ENCODE data around the gene CLTCL1. TPM values are rescaled to one million over a fixed set of nuclear protein-coding genes. Genes with fewer than 3 reads are reported as not detected.
"Not testable (repeated sequence)": the region's sequence is repeated elsewhere in the genome, so short reads cannot be mapped to it uniquely, and the experiment has no call there.

CLTCL1 gene
- total RNA-seq, 1 experiment from 2014 or later: 7.5 TPM

DNA sequence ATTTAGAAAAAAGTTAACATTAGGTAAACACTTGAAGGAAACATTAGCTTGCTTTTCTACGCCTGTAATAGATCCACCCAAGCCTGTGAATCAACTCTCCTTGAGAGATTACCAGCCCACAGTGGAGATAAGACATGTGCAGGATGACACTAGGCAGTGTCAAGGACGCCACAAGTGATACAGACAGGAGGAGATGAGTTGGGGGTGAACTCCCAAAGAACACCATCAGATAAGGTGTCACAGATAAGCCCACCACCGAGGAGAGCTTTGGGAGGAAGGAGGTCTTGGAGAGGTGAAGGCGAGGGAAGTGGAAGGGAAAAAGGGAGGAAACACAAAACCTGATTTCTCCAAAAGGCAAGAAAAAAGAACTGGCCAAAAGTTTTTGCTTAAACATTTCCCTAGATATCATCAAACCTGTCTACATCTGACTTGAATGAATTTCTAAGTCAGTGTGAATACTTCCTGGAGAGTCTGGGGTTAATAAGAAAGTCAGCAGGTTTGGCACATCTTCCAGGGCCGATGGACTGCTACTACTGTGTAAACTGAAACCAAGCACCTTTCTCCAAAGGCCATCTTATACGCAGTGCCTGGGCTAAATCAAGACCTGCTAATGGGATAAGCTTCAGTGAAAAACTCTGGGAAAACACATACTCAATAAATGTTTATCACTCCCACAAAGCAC, 15.5 kb downstream of the CLTCL1 start:
- DNase-seq: no peak
- Histone ChIP-seq H3K4me1 (no peaks in the 10 kb centered on the region), H3K9me3 (replicated peaks) (no peaks in the 10 kb centered on the region), H3K36me3 (peaks cover 10% of the 10 kb centered on the region; the same call in 1 of the 2 replicates), H3K27ac (no peak overlapping the region), H3K4me3 (no peak overlapping the region), H3K27me3 (no peaks in the 10 kb centered on the region)

GRCh38 chr22:19275513-19275912, 16.0 kb downstream of the CLTCL1 start:
- no peaks in the 10 kb centered on the region for H3K27me3 ChIP-seq
- no peaks in the 10 kb centered on the region for H3K4me1 ChIP-seq
- peaks cover 10% of the 10 kb centered on the region; the same call in 1 of the 2 replicates for H3K36me3 ChIP-seq
- DNase-seq: no peak
- no peaks in the 10 kb centered on the region for H3K9me3 ChIP-seq (replicated peaks)
- H3K27ac ChIP-seq: no peak overlapping the region
- H3K4me3 ChIP-seq: no peak overlapping the region

GRCh38 chr22:19275104-19275503, 16.4 kb downstream of the CLTCL1 start:
- H3K27me3 ChIP-seq: no peaks in the 10 kb centered on the region
- H3K36me3 ChIP-seq: peaks cover 12% of the 10 kb centered on the region
- no peaks in the 10 kb centered on the region for H3K9me3 ChIP-seq (replicated peaks)
- no peak overlapping the region for H3K4me3 ChIP-seq
- no peaks in the 10 kb centered on the region for H3K4me1 ChIP-seq
- DNase-seq: no peak
- no peak overlapping the region for H3K27ac ChIP-seq

DNA sequence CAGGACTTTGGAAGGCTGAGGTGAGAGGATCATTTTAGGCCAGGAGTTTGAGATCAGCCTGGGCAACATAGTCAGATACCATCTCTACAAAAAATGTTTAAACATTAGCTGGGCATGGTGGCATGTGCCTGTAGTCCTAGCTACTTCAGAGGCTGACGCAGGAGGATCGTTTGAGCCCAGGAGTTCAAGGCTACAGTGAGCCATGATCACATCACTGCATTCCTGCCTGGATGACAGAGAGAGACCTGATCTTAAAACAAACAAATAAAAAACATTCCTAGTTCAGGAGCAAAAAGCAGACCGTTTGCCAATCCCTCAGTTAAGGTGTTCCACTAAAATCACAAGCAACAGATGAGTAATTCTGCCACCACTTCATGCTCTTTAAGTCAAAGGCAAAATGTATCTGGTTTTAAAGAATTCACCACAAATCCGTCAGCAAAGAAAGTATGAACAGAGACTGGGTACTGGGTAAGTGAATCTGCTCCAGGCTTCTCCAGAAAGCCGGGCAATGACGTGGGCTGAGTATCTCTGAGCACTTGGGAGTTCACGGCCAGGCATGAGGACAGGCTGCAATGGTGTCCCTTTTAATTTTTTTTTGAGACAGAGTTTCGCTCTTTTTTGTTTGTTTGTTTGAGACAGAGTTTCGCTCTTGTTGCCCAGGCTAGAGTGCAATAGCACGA, 19.5 kb downstream of the CLTCL1 start:
- no peak overlapping the region for H3K27ac ChIP-seq
- no peaks in the 10 kb centered on the region for H3K27me3 ChIP-seq
- DNase-seq: no peak
- H3K4me1 ChIP-seq: no peaks in the 10 kb centered on the region
- H3K4me3 ChIP-seq: no peak overlapping the region
- H3K36me3 ChIP-seq: peaks cover 28% of the 10 kb centered on the region
- H3K9me3 ChIP-seq (replicated peaks): no peaks in the 10 kb centered on the region

DNA sequence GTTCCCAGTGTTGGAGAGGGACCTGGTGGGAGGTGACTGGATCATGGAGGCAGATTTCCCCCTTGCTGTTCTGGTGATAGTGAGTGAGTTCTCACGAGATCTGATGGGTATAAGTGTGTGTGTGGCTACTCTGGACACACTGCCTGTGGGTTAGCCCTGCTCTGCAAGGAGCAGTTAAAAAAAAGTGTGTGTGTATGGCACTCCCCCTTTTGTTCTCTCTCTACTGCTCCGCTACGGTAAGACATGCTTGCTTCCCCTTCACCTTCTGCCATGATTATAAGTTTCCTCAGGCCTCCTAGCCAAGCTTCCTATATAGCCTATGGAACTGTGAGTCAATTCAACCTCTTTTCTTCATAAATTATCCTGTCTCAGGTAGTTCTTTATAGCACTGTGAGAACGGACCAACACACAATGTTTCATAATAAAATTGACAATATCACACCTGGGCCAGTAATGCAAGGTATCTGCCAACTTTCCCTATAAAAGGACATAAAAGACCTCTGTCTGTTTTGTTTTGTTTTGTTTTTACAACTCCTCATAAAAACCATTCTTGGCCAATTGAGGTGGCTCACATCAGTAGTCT, 20.2 kb downstream of the CLTCL1 start:
- Histone ChIP-seq H3K9me3 (replicated peaks) (peaks cover 4% of the 10 kb centered on the region; the same call in 1 of the 2 replicates), H3K36me3 (peaks cover 30% of the 10 kb centered on the region), H3K4me1 (no peaks in the 10 kb centered on the region), H3K27me3 (no peaks in the 10 kb centered on the region), H3K4me3 (no peak overlapping the region), H3K27ac (no peak overlapping the region)
- DNase-seq: no peak

- H3K27ac ChIP-seq: no peak overlapping the region
- no peaks in the 10 kb centered on the region for H3K27me3 ChIP-seq
- H3K4me1 ChIP-seq: no peaks in the 10 kb centered on the region
- H3K36me3 ChIP-seq: peaks cover 30% of the 10 kb centered on the region
- H3K4me3 ChIP-seq: no peak overlapping the region
- H3K9me3 ChIP-seq (replicated peaks): peaks cover 4% of the 10 kb centered on the region; the same call in 1 of the 2 replicates
- DNase-seq: no peak
Measured at GRCh38 chr22:19270873-19271272, 20.6 kb downstream of the CLTCL1 start.

GRCh38 chr22:19266547-19267086, 24.9 kb downstream of the CLTCL1 start:
- peaks cover 28% of the 10 kb centered on the region for H3K36me3 ChIP-seq
- no peak overlapping the region for H3K27ac ChIP-seq
- H3K4me1 ChIP-seq: no peaks in the 10 kb centered on the region
- no peak overlapping the region for H3K4me3 ChIP-seq
- no peaks in the 10 kb centered on the region for H3K27me3 ChIP-seq
- peaks cover 4% of the 10 kb centered on the region; the same call in 1 of the 2 replicates for H3K9me3 ChIP-seq (replicated peaks)
- no peak for DNase-seq

DNA sequence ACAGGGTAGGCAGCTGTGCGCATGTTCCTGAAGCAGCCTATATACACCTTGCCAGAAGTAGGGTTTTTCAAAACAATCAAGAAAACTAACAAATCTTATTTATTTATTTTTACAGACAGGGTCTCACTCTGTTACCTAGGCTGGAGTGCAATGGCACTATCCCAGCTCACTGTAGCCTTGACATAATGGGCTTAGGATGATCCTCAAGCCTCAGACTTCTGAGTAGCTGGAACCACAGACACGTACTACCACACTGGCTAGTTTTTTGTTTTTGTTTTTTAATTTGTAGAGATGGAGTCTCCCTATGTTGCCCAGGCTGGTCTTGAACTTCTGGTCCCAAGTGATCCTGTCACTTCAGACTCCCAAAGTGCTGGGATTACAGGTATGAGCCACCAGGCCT, 25.7 kb downstream of the CLTCL1 start:
- Histone ChIP-seq H3K4me1 (no peaks in the 10 kb centered on the region), H3K27ac (no peak overlapping the region), H3K27me3 (no peaks in the 10 kb centered on the region), H3K4me3 (no peak overlapping the region), H3K9me3 (replicated peaks) (peaks cover 4% of the 10 kb centered on the region; the same call in 1 of the 2 replicates), H3K36me3 (peaks cover 32% of the 10 kb centered on the region)
- DNase-seq: no peak

DNA sequence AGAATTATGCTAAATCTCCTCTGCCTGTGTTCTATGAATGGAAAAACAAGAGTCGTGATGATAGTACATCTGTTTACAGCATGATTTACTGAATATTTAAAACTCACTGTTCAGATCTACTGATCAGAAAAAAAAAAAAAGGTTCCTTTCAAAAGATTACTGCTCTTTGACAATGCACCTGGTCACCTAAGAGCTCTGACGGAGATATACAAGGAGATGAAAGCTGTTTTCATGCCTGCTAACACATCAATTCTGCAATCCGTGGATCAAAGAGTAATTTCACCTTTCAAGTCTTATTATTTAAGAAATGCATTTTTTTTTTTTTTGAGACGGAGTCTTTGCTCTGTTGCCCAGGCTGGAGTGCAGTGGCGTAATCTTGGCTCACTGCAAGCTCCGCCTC, 30.7 kb downstream of the CLTCL1 start:
- H3K27me3 ChIP-seq: no peaks in the 10 kb centered on the region

DNA sequence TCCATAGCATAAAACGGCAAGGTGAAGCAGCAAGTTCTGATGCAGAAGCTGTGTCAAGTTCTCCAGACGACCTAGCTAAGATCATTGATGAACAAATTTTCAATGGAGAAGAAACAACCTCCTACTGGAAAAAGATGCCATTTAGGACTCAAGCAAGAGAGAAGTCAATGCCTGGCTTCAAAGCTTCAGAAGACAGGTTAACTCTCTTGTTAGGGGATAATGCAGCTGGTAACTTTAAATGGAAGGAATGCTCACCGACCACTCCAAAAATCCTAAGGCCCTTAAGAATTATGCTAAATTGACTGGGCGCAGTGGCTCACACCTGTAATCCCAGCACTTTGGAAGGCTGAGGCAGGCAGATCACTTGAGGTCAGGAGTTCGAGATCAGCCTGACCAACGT, 31.3 kb downstream of the CLTCL1 start:
- H3K4me3 ChIP-seq: no peak overlapping the region
- no peak overlapping the region for H3K27ac ChIP-seq
- H3K36me3 ChIP-seq: peaks cover 23% of the 10 kb centered on the region; the same call in 1 of the 2 replicates
- no peaks in the 10 kb centered on the region for H3K9me3 ChIP-seq (replicated peaks)
- no peaks in the 10 kb centered on the region for H3K4me1 ChIP-seq
- DNase-seq: no peak
- no peaks in the 10 kb centered on the region for H3K27me3 ChIP-seq

More for the DNA sequence above, 30.7 kb downstream of the CLTCL1 start:
- DNase-seq: no peak
- Histone ChIP-seq H3K9me3 (replicated peaks) (no peaks in the 10 kb centered on the region), H3K4me1 (no peaks in the 10 kb centered on the region), H3K36me3 (peaks cover 23% of the 10 kb centered on the region; the same call in 1 of the 2 replicates), H3K27ac (no peak overlapping the region), H3K4me3 (no peak overlapping the region)

GRCh38 chr22:19258968-19259288, 32.6 kb downstream of the CLTCL1 start:
- H3K4me3 ChIP-seq; H3K9me3 ChIP-seq (replicated peaks); H3K27ac ChIP-seq; H3K27me3 ChIP-seq; DNase-seq; H3K4me1 ChIP-seq: not testable (repeated sequence)
- H3K36me3 ChIP-seq: peaks cover 22% of the 10 kb centered on the region; the same call in 1 of the 2 replicates

GRCh38 chr22:19258371-19258770, 33.1 kb downstream of the CLTCL1 start:
- Histone ChIP-seq H3K4me1 (no peaks in the 10 kb centered on the region), H3K4me3 (no peak overlapping the region), H3K9me3 (replicated peaks) (no peaks in the 10 kb centered on the region; the same call in 1 of the 2 replicates), H3K27ac (no peak overlapping the region), H3K27me3 (no peaks in the 10 kb centered on the region), H3K36me3 (peaks cover 22% of the 10 kb centered on the region; the same call in 1 of the 2 replicates)
- no peak for DNase-seq

DNA sequence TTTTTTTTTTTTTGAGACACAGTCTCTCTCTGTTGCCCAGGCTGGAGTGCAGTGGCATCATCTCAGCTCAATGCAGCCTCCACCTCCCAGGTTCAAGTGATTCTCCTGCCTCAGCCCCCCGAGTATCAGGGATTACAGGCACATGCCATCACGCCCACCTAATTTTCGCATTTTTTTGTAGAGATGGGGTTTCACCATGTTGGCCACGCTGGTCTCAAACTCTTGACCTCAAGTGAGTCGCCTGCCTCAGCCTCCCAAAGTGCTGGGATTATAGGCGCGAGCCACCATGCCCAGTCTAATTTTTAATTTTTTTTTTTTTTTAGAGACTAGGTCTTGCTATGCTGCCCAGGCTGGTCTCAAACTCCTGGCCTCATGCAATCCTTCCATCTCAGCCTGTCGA, 35.2 kb downstream of the CLTCL1 start:
- H3K27ac ChIP-seq; H3K27me3 ChIP-seq; H3K4me1 ChIP-seq; DNase-seq; H3K4me3 ChIP-seq; H3K9me3 ChIP-seq (replicated peaks): not testable (repeated sequence)
- H3K36me3 ChIP-seq: peaks cover 27% of the 10 kb centered on the region

GRCh38 chr22:19253143-19253542, 38.4 kb downstream of the CLTCL1 start:
- DNase-seq: no peak
- Histone ChIP-seq H3K9me3 (replicated peaks) (no peaks in the 10 kb centered on the region; the same call in 1 of the 2 replicates), H3K27me3 (no peaks in the 10 kb centered on the region), H3K4me1 (no peaks in the 10 kb centered on the region), H3K4me3 (no peak overlapping the region), H3K36me3 (peaks cover 27% of the 10 kb centered on the region), H3K27ac (no peak overlapping the region)
